Naive thymus-derived CD4-positive, alpha-beta T cell (primary cell): ENCODE data around the gene HPCA. TPM values are rescaled to one million over a fixed set of nuclear protein-coding genes. Genes with fewer than 3 reads are reported as not detected.

Experiments used
- ATAC-seq: fragments of 150-1000 bp; cut with Tn5 transposase; 2 replicates; pipeline ENCODE4 v1.10.0; 2021; ENCODE audit warnings: mild to moderate bottlenecking, moderate library complexity
- CTCF ChIA-PET: fragments of 350-600 bp; sonication (Branson Sonifier 250); formaldehyde crosslinking; loops from one replicate; lab custom pipeline; 2021; ENCODE audit warnings: antibody characterized with exemption; lab: Charles Lee
- POLR2A ChIA-PET: fragments of 350-600 bp; sonication (Branson Sonifier 250); formaldehyde crosslinking; loops from one replicate; lab custom pipeline; 2021; ENCODE audit warnings: antibody characterized with exemption, inconsistent platforms; lab: Charles Lee
- DNase-seq, 9 donors: peaks; one replicate each; pipeline versions ENCODE4 v3.0.0 to v3.0.0-alpha.2; 2020 to 2022; ENCODE audit warnings: mixed read lengths in 1 of 9
- H3K27ac ChIP-seq: one replicate; pipeline ENCODE4 v1.7.0; 2013; ENCODE audit warnings: mild to moderate bottlenecking, low read depth, low read length, moderate library complexity
- H3K27me3 ChIP-seq, 2 donors: one replicate each; pipeline ENCODE4 v1.7.0; 2013; ENCODE audit warnings: low read length in 2 of 2, mild to moderate bottlenecking in 2 of 2, moderate library complexity in 2 of 2; ENCODE audit not compliant: control insufficient read depth in 2 of 2, insufficient read depth in 2 of 2
- H3K36me3 ChIP-seq, 3 experiments: 1 replicate in 2 of 3; 2 replicates in 1 of 3; pipeline ENCODE4 v1.7.0; 2013; ENCODE audit warnings: low read length in 3 of 3, mild to moderate bottlenecking in 3 of 3, moderate library complexity in 1 of 3; ENCODE audit not compliant: insufficient read depth in 3 of 3, control insufficient read depth in 2 of 3
- H3K4me1 ChIP-seq, 2 donors: one replicate each; pipeline ENCODE4 v1.7.0; 2013; ENCODE audit warnings: low read length in 2 of 2, mild to moderate bottlenecking in 2 of 2, moderate library complexity in 1 of 2; ENCODE audit not compliant: control insufficient read depth in 2 of 2, insufficient read depth in 2 of 2
- H3K4me3 ChIP-seq: 2 replicates; pipeline ENCODE4 v1.7.0; 2013; ENCODE audit warnings: mild to moderate bottlenecking, low read length
- H3K9me3 ChIP-seq, 3 experiments: 1 replicate in 2 of 3; 2 replicates in 1 of 3; pipeline ENCODE4 v1.7.0; 2013; ENCODE audit warnings: low read length in 3 of 3; ENCODE audit not compliant: control insufficient read depth in 2 of 3
- H3K27ac Mint-ChIP-seq, 9 donors: one replicate each; pipeline ENCODE4 v1.8.0; 2020 to 2022; ENCODE audit warnings: mixed read lengths in 9 of 9, mild to moderate bottlenecking in 8 of 9, moderate library complexity in 5 of 9, inconsistent platforms in 2 of 9
- H3K27me3 Mint-ChIP-seq, 5 donors: one replicate each; pipeline ENCODE4 v1.8.0; 2021 to 2022; ENCODE audit warnings: mixed read lengths in 5 of 5, mild to moderate bottlenecking in 1 of 5
- H3K36me3 Mint-ChIP-seq, 5 donors: one replicate each; pipeline ENCODE4 v1.8.0; 2020 to 2022; ENCODE audit warnings: mixed read lengths in 5 of 5, mild to moderate bottlenecking in 3 of 5, inconsistent platforms in 1 of 5
- H3K4me1 Mint-ChIP-seq, 7 donors: one replicate each; pipeline ENCODE4 v1.8.0; 2020 to 2022; ENCODE audit warnings: mixed read lengths in 7 of 7, mild to moderate bottlenecking in 3 of 7, inconsistent platforms in 1 of 7
- H3K4me3 Mint-ChIP-seq, 10 donors: one replicate each; pipeline ENCODE4 v1.8.0; 2020 to 2022; ENCODE audit warnings: mild to moderate bottlenecking in 10 of 10, mixed read lengths in 10 of 10, moderate library complexity in 6 of 10, inconsistent platforms in 2 of 10
- H3K9me3 Mint-ChIP-seq, 11 donors: one replicate each; pipeline ENCODE4 v1.8.0; 2020 to 2022; ENCODE audit warnings: mixed read lengths in 11 of 11, mild to moderate bottlenecking in 4 of 11, inconsistent platforms in 1 of 11, moderate library complexity in 1 of 11
- intact Hi-C, 2 donors: fragments of 100-400 bp; cut with micrococcal nuclease; formaldehyde crosslinking; loops; one replicate each; pipeline ENCODE4 v1.15.1; 2023
- polyA plus RNA-seq, 2 donors: library from polyadenylated mRNA; unstranded; fragments of 300-500 nt; fragmentation: Illumina TruSeq; gene quantifications; one replicate each; pipeline ENCODE4 v1.2.3, GENCODE V29; 2021
- total RNA-seq, 6 experiments: library from RNA in 5 of 6; stranded (reverse) in 5 of 6; gene quantifications; 1 replicate in 5 of 6; 2 replicates in 1 of 6; pipeline ENCODE4 v1.2.3 and lab custom pipeline; 2021 to 2026

The HPCA gene
- total and polyA plus RNA-seq, 7 experiments from 2014 or later = 0.31 to 0.43 TPM; not detected in 5

- H3K4me3 ChIP-seq = no peak overlapping the region
- no peaks in the 10 kb centered on the region for H3K9me3 Mint-ChIP-seq
- H3K4me1 Mint-ChIP-seq = peaks cover 0 to 6% (median 2%) of the 10 kb centered on the region in 7 donors
- CTCF ChIA-PET = no interaction called here
- no peaks in the 10 kb centered on the region for H3K4me1 ChIP-seq
- no peaks in the 10 kb centered on the region for H3K27me3 ChIP-seq
- DNase-seq = no peak
- no peaks in the 10 kb centered on the region for H3K36me3 ChIP-seq
- no peak overlapping the region for H3K27ac Mint-ChIP-seq
- POLR2A ChIA-PET = no interaction called here
- H3K4me3 Mint-ChIP-seq = no peak overlapping the region
- no peak for ATAC-seq
- H3K27ac ChIP-seq = no peak overlapping the region
- intact Hi-C loops = no loop called here
- no peaks in the 10 kb centered on the region for H3K9me3 ChIP-seq
- H3K36me3 Mint-ChIP-seq = no peaks in the 10 kb centered on the region
- H3K27me3 Mint-ChIP-seq = peaks cover 16 to 43% (median 18%) of the 10 kb centered on the region in 5 donors
Measured at GRCh38 chr1:32906654-32907053, 20.4 kb downstream of the HPCA start.

GRCh38 chr1:32907435-32907834 is 21.1 kb downstream of the HPCA start:
- Histone ChIP-seq H3K27me3 (no peaks in the 10 kb centered on the region), H3K27ac (no peak overlapping the region), H3K9me3 (no peaks in the 10 kb centered on the region), H3K4me3 (no peak overlapping the region), H3K4me1 (no peaks in the 10 kb centered on the region), H3K36me3 (no peaks in the 10 kb centered on the region)
- intact Hi-C loops = no loop called here
- H3K9me3 Mint-ChIP-seq = no peaks in the 10 kb centered on the region
- H3K27ac Mint-ChIP-seq = no peak overlapping the region
- peaks cover 9 to 36% (median 10%) of the 10 kb centered on the region in 5 donors for H3K27me3 Mint-ChIP-seq
- H3K36me3 Mint-ChIP-seq = no peaks in the 10 kb centered on the region
- DNase-seq (no peak), ATAC-seq (no peak)
- H3K4me1 Mint-ChIP-seq = no peaks in the 10 kb centered on the region
- no peak overlapping the region for H3K4me3 Mint-ChIP-seq
- ChIA-PET POLR2A (no interaction called here), CTCF (no interaction called here)

- POLR2A ChIA-PET = no interaction called here
- CTCF ChIA-PET = no interaction called here
Measured at GRCh38 chr1:32910319-32910718, 24.0 kb downstream of the HPCA start.

DNA sequence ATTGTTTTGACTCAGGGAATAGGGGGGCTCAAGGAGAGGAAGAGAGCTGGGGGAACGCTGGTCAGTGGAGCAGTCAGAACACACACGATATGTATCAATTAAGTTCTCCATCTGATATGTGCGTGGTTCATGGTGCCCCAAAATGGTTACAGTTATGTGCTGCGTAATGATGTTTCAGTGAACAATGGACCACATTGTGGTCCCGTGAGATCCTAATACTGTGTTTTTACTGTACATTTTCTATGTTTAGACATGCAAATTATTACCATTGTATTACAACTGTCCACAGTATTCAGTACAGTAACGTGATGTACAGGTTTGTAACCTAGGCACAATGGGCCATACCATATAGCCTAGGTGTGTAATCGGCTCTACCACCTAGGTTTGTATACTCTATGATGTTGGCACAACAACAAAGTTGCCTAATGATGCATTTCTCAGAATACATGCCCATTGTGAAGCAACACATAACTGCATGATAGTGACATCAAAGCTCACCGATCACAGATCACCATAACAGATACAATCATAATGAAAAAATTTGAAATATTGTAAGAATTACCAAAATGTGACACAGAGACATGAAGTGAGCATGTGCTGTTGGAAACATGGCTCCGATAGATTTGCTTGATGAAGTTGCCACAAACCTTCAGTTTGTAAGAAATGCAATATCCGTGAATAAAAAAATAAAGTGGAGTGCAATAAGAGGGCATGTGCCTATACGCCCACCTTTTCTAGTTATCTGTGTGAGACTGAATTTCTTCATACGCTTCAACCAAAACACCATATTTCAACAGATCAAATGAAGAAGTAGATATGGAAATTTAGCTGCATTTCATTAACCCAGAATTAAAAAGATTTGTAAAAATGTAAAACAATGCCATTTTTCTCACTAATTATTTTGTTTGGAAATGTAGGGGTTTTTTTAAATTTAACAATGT is 29.7 kb downstream of the HPCA start:
- ChIA-PET CTCF (no interaction called here), POLR2A (no interaction called here)
- ATAC-seq (no peak), DNase-seq (no peak)
- Histone ChIP-seq H3K4me1 (no peaks in the 10 kb centered on the region), H3K9me3 (no peaks in the 10 kb centered on the region), H3K27ac (no peak overlapping the region), H3K27me3 (peaks cover 0 to 3% of the 10 kb centered on the region in 2 donors), H3K4me3 (no peak overlapping the region), H3K36me3 (no peaks in the 10 kb centered on the region)
- H3K4me3 Mint-ChIP-seq = no peak overlapping the region
- no peaks in the 10 kb centered on the region for H3K9me3 Mint-ChIP-seq
- H3K4me1 Mint-ChIP-seq = peaks cover 0 to 17% (median 0%) of the 10 kb centered on the region in 7 donors
- no peaks in the 10 kb centered on the region for H3K36me3 Mint-ChIP-seq
- H3K27ac Mint-ChIP-seq = no peak overlapping the region
- intact Hi-C loops = no loop called here
- H3K27me3 Mint-ChIP-seq = peaks cover 29 to 39% (median 31%) of the 10 kb centered on the region in 5 donors

More at GRCh38 chr1:32910319-32910718, 24.0 kb downstream of the HPCA start:
- peaks cover 0 to 17% (median 5%) of the 10 kb centered on the region in 5 donors for H3K27me3 Mint-ChIP-seq
- H3K4me1 Mint-ChIP-seq = no peaks in the 10 kb centered on the region
- Histone ChIP-seq H3K9me3 (no peaks in the 10 kb centered on the region), H3K36me3 (no peaks in the 10 kb centered on the region), H3K27ac (no peak overlapping the region), H3K4me3 (no peak overlapping the region), H3K27me3 (no peaks in the 10 kb centered on the region), H3K4me1 (no peaks in the 10 kb centered on the region)
- no peak for ATAC-seq
- no peaks in the 10 kb centered on the region for H3K9me3 Mint-ChIP-seq
- no peak overlapping the region for H3K4me3 Mint-ChIP-seq
- no peak overlapping the region for H3K27ac Mint-ChIP-seq
- H3K36me3 Mint-ChIP-seq = no peaks in the 10 kb centered on the region
- no peak for DNase-seq
- intact Hi-C loops = no loop called here

DNA sequence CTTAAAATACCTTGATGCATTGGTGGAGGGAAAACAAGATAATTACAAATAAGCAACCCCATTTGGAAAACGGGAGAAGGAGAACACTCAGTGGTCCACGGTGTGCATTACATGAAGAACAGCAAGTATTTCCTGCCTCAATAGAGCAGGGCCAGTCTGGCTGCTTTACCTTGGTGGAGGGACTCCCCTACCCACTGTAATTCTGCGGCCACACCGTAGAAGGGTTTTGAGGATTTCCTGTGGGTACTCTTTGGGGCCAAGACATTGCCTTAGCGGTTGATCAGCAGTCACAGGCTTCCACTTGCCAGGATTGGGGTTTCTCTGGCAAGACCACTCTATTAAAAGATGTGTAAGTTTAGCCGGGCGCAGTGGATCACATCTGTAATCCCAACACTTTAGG is 31.2 kb downstream of the HPCA start:
- Mint-ChIP-seq H3K27me3 (peaks cover 38 to 46% (median 44%) of the 10 kb centered on the region in 5 donors), H3K9me3 (no peaks in the 10 kb centered on the region), H3K36me3 (no peaks in the 10 kb centered on the region), H3K4me3 (no peak overlapping the region), H3K4me1 (peaks cover 0 to 17% (median 0%) of the 10 kb centered on the region in 7 donors), H3K27ac (no peak overlapping the region)
- Histone ChIP-seq H3K4me1 (no peaks in the 10 kb centered on the region), H3K4me3 (no peak overlapping the region), H3K27ac (no peak overlapping the region), H3K27me3 (peaks cover 0 to 3% of the 10 kb centered on the region in 2 donors), H3K36me3 (no peaks in the 10 kb centered on the region), H3K9me3 (no peaks in the 10 kb centered on the region)
- intact Hi-C loops = no loop called here
- DNase-seq = no peak
- peak; percentile 36 for ATAC-seq
- ChIA-PET POLR2A (no interaction called here), CTCF (no interaction called here)

DNA sequence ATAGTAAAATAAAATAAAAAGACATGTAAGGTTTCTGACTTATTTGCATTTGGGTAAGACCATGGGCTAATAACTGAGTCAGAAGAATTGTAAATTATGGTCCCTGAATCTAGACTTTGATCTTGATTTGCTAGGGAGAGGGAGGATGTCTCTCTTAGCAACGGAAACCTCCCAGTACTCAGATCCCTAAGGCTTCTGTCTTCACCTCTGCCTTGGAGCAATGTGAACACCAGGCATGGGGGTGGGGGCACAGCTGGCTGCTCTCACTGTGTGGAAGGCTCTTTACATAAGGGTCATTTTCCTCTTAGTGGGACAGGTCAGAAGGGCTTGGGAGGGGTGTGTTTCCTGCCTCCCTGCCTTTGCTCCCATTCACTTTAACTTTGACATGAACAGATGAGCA is 31.9 kb downstream of the HPCA start:
- H3K36me3 ChIP-seq = no peaks in the 10 kb centered on the region
- H3K9me3 ChIP-seq = no peaks in the 10 kb centered on the region
- ATAC-seq (no peak), DNase-seq (no peak)
- H3K27me3 Mint-ChIP-seq = peaks cover 45 to 53% (median 51%) of the 10 kb centered on the region in 5 donors
- H3K4me1 ChIP-seq = no peaks in the 10 kb centered on the region
- ChIA-PET POLR2A (interaction anchor here (0.6 kb wide), 1 partner anchor 84 kb away, joined by 5 read pairs; no protein-coding TSS in a partner anchor), CTCF (interaction anchor here (1.6 kb wide), 1 partner anchor 137 kb away, joined by 3 read pairs; no protein-coding TSS in a partner anchor)
- H3K27ac Mint-ChIP-seq = peak overlapping the region in 1 of 9 donors; percentile 13
- no peak overlapping the region for H3K27ac ChIP-seq
- no peaks in the 10 kb centered on the region for H3K9me3 Mint-ChIP-seq
- H3K4me3 ChIP-seq = no peak overlapping the region
- no peaks in the 10 kb centered on the region for H3K36me3 Mint-ChIP-seq
- H3K4me3 Mint-ChIP-seq = no peak overlapping the region
- intact Hi-C loops = no loop called here
- H3K4me1 Mint-ChIP-seq = peaks cover 0 to 17% (median 0%) of the 10 kb centered on the region in 7 donors
- peaks cover 0 to 3% of the 10 kb centered on the region in 2 donors for H3K27me3 ChIP-seq
